Transverse colon (tissue), 4 donors: Measurements from ENCODE around the gene PPM1L.

Experiments
- EP300 ChIP-seq: sonication (generic); formaldehyde crosslinking; IDR thresholded peaks from one replicate; pipeline ENCODE4 v1.6.1; 2017; ENCODE audit warnings: antibody characterized with exemption, low read depth
- POLR2A ChIP-seq: fragments of 450-650 bp; IDR thresholded peaks from one replicate; pipeline ENCODE4 v1.6.1; 2016; ENCODE audit warnings: antibody characterized with exemption, mild to moderate bottlenecking, moderate library complexity
- POLR2AphosphoS5 ChIP-seq, 3 donors: sonication (generic); formaldehyde crosslinking; IDR thresholded peaks; one replicate each; pipeline ENCODE4 v1.6.1; 2016; ENCODE audit warnings: antibody characterized with exemption in 3 of 3
- TF ChIP-seq, protein P1 (sequence below), 5 experiments: fragments of 200-600 bp in 3 of 5; fragments of 450-650 bp in 2 of 5; sonication (generic) in 3 of 5; IDR thresholded peaks; 1 replicate in 2 of 5; 2 replicates in 3 of 5; pipeline ENCODE4 v1.5.1; 2016 to 2017; ENCODE audit warnings: antibody characterized with exemption in 5 of 5, inconsistent platforms in 3 of 5, mild to moderate bottlenecking in 2 of 5, moderate library complexity in 1 of 5

DNA sequence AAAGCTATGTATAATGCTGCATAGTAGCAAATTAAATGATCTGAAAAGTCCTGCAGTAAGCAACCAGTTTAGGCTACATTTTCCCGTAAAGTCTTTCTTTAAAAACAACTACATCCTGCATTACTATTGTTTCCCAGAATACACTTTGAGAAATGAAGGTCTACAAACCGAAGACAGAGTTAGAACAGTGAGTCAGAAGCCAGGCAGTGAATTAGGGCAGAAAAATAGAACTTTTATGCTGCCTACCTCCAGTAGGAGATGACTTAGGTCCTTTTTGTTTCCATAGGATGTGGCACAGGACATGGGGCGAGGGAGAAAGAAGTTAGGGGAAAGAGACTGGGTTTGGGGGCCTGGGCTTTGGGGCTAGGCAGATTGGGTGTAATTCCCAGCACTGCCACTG lies 127.3 kb downstream of the PPM1L start:
- TF ChIP-seq, protein P1, sequence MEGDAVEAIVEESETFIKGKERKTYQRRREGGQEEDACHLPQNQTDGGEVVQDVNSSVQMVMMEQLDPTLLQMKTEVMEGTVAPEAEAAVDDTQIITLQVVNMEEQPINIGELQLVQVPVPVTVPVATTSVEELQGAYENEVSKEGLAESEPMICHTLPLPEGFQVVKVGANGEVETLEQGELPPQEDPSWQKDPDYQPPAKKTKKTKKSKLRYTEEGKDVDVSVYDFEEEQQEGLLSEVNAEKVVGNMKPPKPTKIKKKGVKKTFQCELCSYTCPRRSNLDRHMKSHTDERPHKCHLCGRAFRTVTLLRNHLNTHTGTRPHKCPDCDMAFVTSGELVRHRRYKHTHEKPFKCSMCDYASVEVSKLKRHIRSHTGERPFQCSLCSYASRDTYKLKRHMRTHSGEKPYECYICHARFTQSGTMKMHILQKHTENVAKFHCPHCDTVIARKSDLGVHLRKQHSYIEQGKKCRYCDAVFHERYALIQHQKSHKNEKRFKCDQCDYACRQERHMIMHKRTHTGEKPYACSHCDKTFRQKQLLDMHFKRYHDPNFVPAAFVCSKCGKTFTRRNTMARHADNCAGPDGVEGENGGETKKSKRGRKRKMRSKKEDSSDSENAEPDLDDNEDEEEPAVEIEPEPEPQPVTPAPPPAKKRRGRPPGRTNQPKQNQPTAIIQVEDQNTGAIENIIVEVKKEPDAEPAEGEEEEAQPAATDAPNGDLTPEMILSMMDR (IDR thresholded peaks at IDR 0.05): no peak
- no peak for TF ChIP-seq POLR2A
- TF ChIP-seq POLR2AphosphoS5 (IDR thresholded peaks at IDR 0.05): no peak
- TF ChIP-seq EP300: no peak
